Chondrocyte (in vitro differentiated cells): Measurements from ENCODE around the gene ZNF579. TPM values are rescaled to one million over a fixed set of nuclear protein-coding genes. Genes with fewer than 3 reads are reported as not detected.

ENCODE experiments used
- DNase-seq: peaks from one replicate; pipeline ENCODE4 v3.0.0; 2021; ENCODE audit warnings: mixed read lengths, low spot score
- H3K27ac Mint-ChIP-seq: one replicate; pipeline ENCODE4 v1.8.0; 2021; ENCODE audit warnings: mild to moderate bottlenecking, moderate library complexity, mixed read lengths; ENCODE audit not compliant: unreplicated experiment
- H3K27me3 Mint-ChIP-seq: 2 replicates; pipeline ENCODE4 v1.8.0; 2021; ENCODE audit warnings: low read depth, mixed read lengths
- H3K36me3 Mint-ChIP-seq: 2 replicates; pipeline ENCODE4 v1.8.0; 2021; ENCODE audit warnings: low read depth, mixed read lengths
- H3K4me1 Mint-ChIP-seq: 2 replicates; pipeline ENCODE4 v1.8.0; 2021; ENCODE audit warnings: low read depth, mild to moderate bottlenecking, mixed read lengths
- H3K4me3 Mint-ChIP-seq: one replicate; pipeline ENCODE4 v1.8.0; 2021; ENCODE audit warnings: mild to moderate bottlenecking, moderate library complexity, mixed read lengths; ENCODE audit not compliant: unreplicated experiment
- H3K9me3 Mint-ChIP-seq: 2 replicates; pipeline ENCODE4 v1.8.0; 2021; ENCODE audit warnings: low read depth, mixed read lengths
- total RNA-seq: library from RNA; stranded (reverse); gene quantifications from 3 replicates; pipeline ENCODE4 v1.2.1, GENCODE V29; 2021
- TF ChIP-seq, protein P1 (sequence below): fragments of 200-600 bp; sonication (generic); IDR thresholded peaks from 2 replicates; pipeline ENCODE4 v1.5.0; 2021; ENCODE audit warnings: antibody characterized with exemption, mild to moderate bottlenecking, moderate library complexity

Gene ZNF579
- total RNA-seq, 1 donor from 2014 or later, result 23.6 TPM

GRCh38 chr19:55581823-55582223 is 1.2 kb upstream of the ZNF579 start:
- no peaks in the 10 kb centered on the region for H3K27me3 Mint-ChIP-seq
- TF ChIP-seq, protein P1, sequence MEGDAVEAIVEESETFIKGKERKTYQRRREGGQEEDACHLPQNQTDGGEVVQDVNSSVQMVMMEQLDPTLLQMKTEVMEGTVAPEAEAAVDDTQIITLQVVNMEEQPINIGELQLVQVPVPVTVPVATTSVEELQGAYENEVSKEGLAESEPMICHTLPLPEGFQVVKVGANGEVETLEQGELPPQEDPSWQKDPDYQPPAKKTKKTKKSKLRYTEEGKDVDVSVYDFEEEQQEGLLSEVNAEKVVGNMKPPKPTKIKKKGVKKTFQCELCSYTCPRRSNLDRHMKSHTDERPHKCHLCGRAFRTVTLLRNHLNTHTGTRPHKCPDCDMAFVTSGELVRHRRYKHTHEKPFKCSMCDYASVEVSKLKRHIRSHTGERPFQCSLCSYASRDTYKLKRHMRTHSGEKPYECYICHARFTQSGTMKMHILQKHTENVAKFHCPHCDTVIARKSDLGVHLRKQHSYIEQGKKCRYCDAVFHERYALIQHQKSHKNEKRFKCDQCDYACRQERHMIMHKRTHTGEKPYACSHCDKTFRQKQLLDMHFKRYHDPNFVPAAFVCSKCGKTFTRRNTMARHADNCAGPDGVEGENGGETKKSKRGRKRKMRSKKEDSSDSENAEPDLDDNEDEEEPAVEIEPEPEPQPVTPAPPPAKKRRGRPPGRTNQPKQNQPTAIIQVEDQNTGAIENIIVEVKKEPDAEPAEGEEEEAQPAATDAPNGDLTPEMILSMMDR, result no peak
- DNase-seq, result no peak
- H3K36me3 Mint-ChIP-seq, result peaks cover 13% of the 10 kb centered on the region
- H3K9me3 Mint-ChIP-seq, result no peaks in the 10 kb centered on the region
- H3K4me3 Mint-ChIP-seq, result peak overlapping the region; percentile 97
- H3K4me1 Mint-ChIP-seq, result peaks cover 39% of the 10 kb centered on the region
- H3K27ac Mint-ChIP-seq, result peak overlapping the region; percentile 83

DNA sequence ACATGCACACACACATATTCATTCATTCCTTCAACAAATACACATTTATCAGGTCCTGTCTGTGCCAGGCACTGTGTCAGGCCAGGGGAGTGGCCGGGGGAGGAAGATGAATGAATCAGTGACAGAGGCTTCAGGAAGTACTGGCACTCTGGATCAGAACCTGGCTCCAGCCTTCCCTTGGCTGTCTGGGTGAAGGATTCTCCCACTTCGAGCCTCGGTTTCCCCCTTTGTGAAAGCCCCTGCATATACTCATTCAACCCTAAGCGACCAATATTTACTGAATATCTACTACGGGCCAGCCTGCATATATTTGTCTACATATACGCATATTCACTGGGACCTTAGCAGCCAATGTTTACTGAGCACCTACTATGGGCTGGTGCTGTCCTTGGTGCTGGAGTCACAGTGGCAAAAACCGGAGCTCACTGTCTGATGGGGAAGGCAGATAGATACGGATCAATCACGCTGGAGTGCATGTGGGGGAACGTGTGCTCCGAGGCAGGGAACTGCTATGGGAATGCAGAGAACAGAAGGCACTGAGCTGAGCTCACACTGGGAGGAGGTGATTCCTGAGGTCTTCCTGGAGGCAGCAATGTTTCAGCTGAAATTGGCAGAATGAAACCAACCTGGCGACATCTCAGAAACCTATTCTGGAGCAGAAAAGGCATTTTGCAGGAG is 636 bp upstream of the ZNF579 start:
- Mint-ChIP-seq H3K4me1 (peaks cover 35% of the 10 kb centered on the region), H3K27ac (peak overlapping the region; percentile 83), H3K27me3 (no peaks in the 10 kb centered on the region), H3K36me3 (peaks cover 15% of the 10 kb centered on the region), H3K9me3 (no peaks in the 10 kb centered on the region), H3K4me3 (peak overlapping the region; percentile 97)
- TF ChIP-seq, protein P1, result no peak
- no peak for DNase-seq

DNA sequence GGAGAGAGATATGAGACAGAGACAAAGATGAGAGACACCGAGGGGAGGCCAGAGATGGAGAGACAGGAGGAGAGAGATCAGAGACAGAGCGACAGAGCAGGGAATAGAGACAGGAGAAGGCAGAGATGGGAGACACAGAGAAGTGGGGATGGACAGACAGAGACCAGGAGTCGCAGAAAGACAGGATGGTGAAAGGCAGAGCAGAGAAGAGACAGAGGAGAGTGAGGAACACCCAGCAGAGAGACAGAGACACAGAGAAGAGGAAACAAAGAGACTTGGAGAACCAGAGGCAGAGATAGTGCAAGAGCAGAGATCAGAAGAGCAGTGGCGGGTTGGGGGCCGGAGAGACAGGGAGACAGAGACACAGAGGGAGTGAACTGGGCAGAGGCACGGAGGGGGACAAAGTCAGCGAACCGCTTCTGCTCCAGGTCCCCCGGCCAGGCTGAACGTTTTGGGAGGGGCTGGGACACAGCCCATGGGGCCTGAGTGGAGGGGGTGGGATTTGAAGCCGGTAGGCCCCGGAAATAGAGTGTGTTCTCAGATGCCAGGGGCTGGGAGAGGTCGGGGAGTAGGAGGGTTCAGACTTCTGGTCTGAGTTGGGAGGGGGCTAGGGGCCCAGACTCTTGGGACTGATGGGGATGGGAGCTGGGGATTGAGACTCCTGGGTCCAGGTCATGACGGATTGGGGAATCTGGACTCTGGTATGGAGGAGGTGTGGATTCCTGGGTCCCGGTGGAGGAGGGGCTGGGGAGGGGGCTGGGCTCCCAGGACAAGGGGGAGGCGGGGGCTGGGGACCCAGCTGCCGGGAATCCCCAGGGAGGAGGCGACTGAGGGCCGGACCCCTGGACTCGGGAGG is 654 bp downstream of the ZNF579 start:
- DNase-seq, result no peak
- H3K9me3 Mint-ChIP-seq, result no peaks in the 10 kb centered on the region
- peak overlapping the region; percentile 93 for H3K27ac Mint-ChIP-seq
- no peaks in the 10 kb centered on the region for H3K27me3 Mint-ChIP-seq
- peak overlapping the region; percentile 97 for H3K4me3 Mint-ChIP-seq
- peaks cover 15% of the 10 kb centered on the region for H3K36me3 Mint-ChIP-seq
- H3K4me1 Mint-ChIP-seq, result peaks cover 24% of the 10 kb centered on the region
- TF ChIP-seq, protein P1, result no peak

- no peak for DNase-seq
- Mint-ChIP-seq H3K27ac (peak overlapping the region; percentile 93), H3K4me3 (peak overlapping the region; percentile 97), H3K4me1 (peaks cover 24% of the 10 kb centered on the region), H3K9me3 (no peaks in the 10 kb centered on the region), H3K27me3 (no peaks in the 10 kb centered on the region), H3K36me3 (peaks cover 15% of the 10 kb centered on the region)
- TF ChIP-seq, protein P1, result no peak
Observed at GRCh38 chr19:55578761-55579747, 1.6 kb downstream of the ZNF579 start.
